ENCODE results near the gene SURF4. TPM values are rescaled to one million over a fixed set of nuclear protein-coding genes. Genes with fewer than 3 reads are reported as not detected.
A peak's percentile ranks its signal among the peaks of the same experiment; 100 is the strongest.

The SURF4 gene
- total and polyA plus RNA-seq, 2 of the 13 experiments (the other 11 are each of a cell fraction or from before 2014, with no cell fraction given): 220 to 265 TPM

GRCh38 chr9:133375724-133376654 is at the start of gene SURF4, which contains the start of gene STKLD1 (continued):
- peak; percentile 76; the same call in 1 of the 2 replicates for TF ChIP-seq ZNF142 (CRISPR knock-in tag; IDR thresholded peaks at IDR 0.05)
- TF ChIP-seq GATA4 (IDR thresholded peaks at IDR 0.05; ENCODE audit: borderline replicate concordance, low read depth): no peak
- TF ChIP-seq ZNF260 (CRISPR knock-in tag; IDR thresholded peaks at IDR 0.05; ENCODE audit: borderline replicate concordance, low read depth): no peak
- TF ChIP-seq ZNF431 (CRISPR knock-in tag; IDR thresholded peaks at IDR 0.05; ENCODE audit: borderline replicate concordance, low read depth): peak; percentile 31; the same call in 1 of the 2 replicates
- TF ChIP-seq ZMYM4 (CRISPR knock-in tag; IDR thresholded peaks at IDR 0.05): peak; percentile 65; the same call in 1 of the 2 replicates
- TF ChIP-seq ZNF607 (CRISPR knock-in tag; IDR thresholded peaks at IDR 0.05; ENCODE audit: borderline replicate concordance): peak; percentile 73
- TF ChIP-seq ZNF101 (CRISPR knock-in tag; IDR thresholded peaks at IDR 0.05; ENCODE audit: borderline replicate concordance, low read depth): no peak
- 0 out of 2 replicates have a peak, but pooled peaks have one; percentile 13 for TF ChIP-seq ZNF124 (CRISPR knock-in tag; IDR thresholded peaks at IDR 0.05)
- peak; percentile 78; the same call in 1 of the 2 replicates for TF ChIP-seq ZGPAT (CRISPR knock-in tag; IDR thresholded peaks at IDR 0.05)
- TF ChIP-seq ZNF501 (CRISPR knock-in tag; IDR thresholded peaks at IDR 0.05): no peak
- TF ChIP-seq ZNF7 (CRISPR knock-in tag; IDR thresholded peaks at IDR 0.05): no peak
- TF ChIP-seq STAG1 (CRISPR knock-in tag; IDR thresholded peaks at IDR 0.05): no peak
- peak; percentile 41 for TF ChIP-seq MXD1 (CRISPR knock-in tag; IDR thresholded peaks at IDR 0.05)
- no peak for TF ChIP-seq ZBTB33 (CRISPR knock-in tag; IDR thresholded peaks at IDR 0.05)
- no peak for TF ChIP-seq ZNF160 (CRISPR knock-in tag; IDR thresholded peaks at IDR 0.05)
- TF ChIP-seq ZNF354B (CRISPR knock-in tag; IDR thresholded peaks at IDR 0.05): no peak
- TF ChIP-seq HDAC6 (IDR thresholded peaks at IDR 0.05; ENCODE audit: low read depth, low read length): no peak
- TF ChIP-seq ZMYM2 (CRISPR knock-in tag; IDR thresholded peaks at IDR 0.05): no peak
